Uterus (tissue), 4 donors: ENCODE results near the gene RTP5. TPM values are rescaled to one million over a fixed set of nuclear protein-coding genes. Genes with fewer than 3 reads are reported as not detected.
A peak's percentile ranks its signal among the peaks of the same experiment; 100 is the strongest.

ENCODE experiments used
- DNase-seq, 2 donors: peaks; one replicate each; pipeline ENCODE4 v3.0.0-alpha.2; 2019 to 2020
- H3K27ac ChIP-seq, 2 donors: fragments of 200-600 bp; sonication (generic); 1 replicate in 1 of 2; 2 replicates in 1 of 2; pipeline ENCODE4 v1.5.1; 2016 to 2018
- H3K27me3 ChIP-seq, 2 donors: fragments of 200-600 bp; sonication (generic); one replicate each; pipeline ENCODE4 v1.5.1; 2018 to 2019; ENCODE audit warnings: control low read depth in 1 of 2
- H3K36me3 ChIP-seq, 2 donors: fragments of 200-600 bp; sonication (generic); one replicate each; pipeline ENCODE4 v1.5.1; 2019; ENCODE audit warnings: control low read depth in 1 of 2
- H3K4me1 ChIP-seq, 2 donors: fragments of 200-600 bp; sonication (generic); one replicate each; pipeline ENCODE4 v1.5.1; 2018 to 2019; ENCODE audit warnings: control low read depth in 1 of 2
- H3K4me3 ChIP-seq, 2 donors: fragments of 200-600 bp; sonication (generic); 1 replicate in 1 of 2; 2 replicates in 1 of 2; pipeline ENCODE4 v1.5.1; 2018 to 2019; ENCODE audit warnings: mild to moderate bottlenecking in 1 of 2
- H3K9me3 ChIP-seq, 2 donors: fragments of 200-600 bp; sonication (generic); one replicate each; pipeline ENCODE4 v1.5.1; 2019; ENCODE audit warnings: control low read depth in 1 of 2
- CTCF ChIP-seq, 4 experiments: fragments of 200-600 bp in 2 of 4; fragments of 450-650 bp in 2 of 4; sonication (generic) in 2 of 4; IDR thresholded peaks; one replicate each; pipeline ENCODE4 v1.5.1; 2016 to 2019; ENCODE audit warnings: antibody characterized with exemption in 4 of 4, mild to moderate bottlenecking in 2 of 4, moderate library complexity in 1 of 4
- POLR2A ChIP-seq, 2 donors: fragments of 450-650 bp; IDR thresholded peaks; one replicate each; pipeline ENCODE4 v1.6.1; 2016; ENCODE audit warnings: antibody characterized with exemption in 2 of 2, mild to moderate bottlenecking in 1 of 2, moderate library complexity in 1 of 2
- intact Hi-C: fragments of 100-400 bp; cut with DNase I; formaldehyde crosslinking; loops from one replicate; pipeline ENCODE4 v1.15.1; 2023; ENCODE audit warnings: low total_unique reads
- total RNA-seq, 4 donors: library from RNA; depleted of rRNA in 3 of 4; stranded (reverse); fragments of >200 nt in 3 of 4; gene quantifications; one replicate each; pipeline versions ENCODE4 v1.1.0 to v1.2.4, GENCODE V29; 2014 to 2023
- donor health status: DM: yes; HTN: yes; CAD: no.

The RTP5 gene
- total RNA-seq, 4 donors from 2014 or later, result 0.15 TPM; not detected in 3

GRCh38 chr2:241895427-241895711, 25.8 kb downstream of the RTP5 start:
- H3K27ac ChIP-seq, result peak overlapping the region; percentile 82 to 85
- no peaks in the 10 kb centered on the region for H3K36me3 ChIP-seq
- H3K4me1 ChIP-seq, result peaks cover 11 to 23% of the 10 kb centered on the region in 2 donors
- H3K4me3 ChIP-seq, result no peak overlapping the region
- DNase-seq, result no peak
- intact Hi-C loops, result no loop called here
- TF ChIP-seq CTCF (IDR thresholded peaks at IDR 0.05), result no peak
- no peak for TF ChIP-seq POLR2A (IDR thresholded peaks at IDR 0.05)
- H3K9me3 ChIP-seq, result no peaks in the 10 kb centered on the region
- no peaks in the 10 kb centered on the region for H3K27me3 ChIP-seq

- peak in 1 of 2 donors; percentile 70 for DNase-seq
- H3K27me3 ChIP-seq, result no peaks in the 10 kb centered on the region
- intact Hi-C loops, result no loop called here
- TF ChIP-seq POLR2A (IDR thresholded peaks at IDR 0.05) (no peak), CTCF (IDR thresholded peaks at IDR 0.05) (no peak)
- H3K9me3 ChIP-seq, result no peaks in the 10 kb centered on the region
- H3K27ac ChIP-seq, result peak overlapping the region; percentile 82 to 85
- H3K36me3 ChIP-seq, result no peaks in the 10 kb centered on the region
- H3K4me3 ChIP-seq, result no peak overlapping the region
- H3K4me1 ChIP-seq, result peaks cover 11 to 25% of the 10 kb centered on the region in 2 donors
Observed at GRCh38 chr2:241895712-241896641, 26.4 kb downstream of the RTP5 start.

- Histone ChIP-seq H3K4me3 (no peak overlapping the region), H3K27me3 (no peaks in the 10 kb centered on the region), H3K9me3 (no peaks in the 10 kb centered on the region), H3K36me3 (no peaks in the 10 kb centered on the region), H3K27ac (peak overlapping the region in 1 of 2 donors; percentile 1), H3K4me1 (peaks cover 11 to 19% of the 10 kb centered on the region in 2 donors)
- TF ChIP-seq CTCF (IDR thresholded peaks at IDR 0.05), result no peak
- no peak for TF ChIP-seq POLR2A (IDR thresholded peaks at IDR 0.05)
- intact Hi-C loops, result no loop called here
- peak in 1 of 2 donors; percentile 19 for DNase-seq
Observed at GRCh38 chr2:241896746-241897201, 27.2 kb downstream of the RTP5 start.

DNA sequence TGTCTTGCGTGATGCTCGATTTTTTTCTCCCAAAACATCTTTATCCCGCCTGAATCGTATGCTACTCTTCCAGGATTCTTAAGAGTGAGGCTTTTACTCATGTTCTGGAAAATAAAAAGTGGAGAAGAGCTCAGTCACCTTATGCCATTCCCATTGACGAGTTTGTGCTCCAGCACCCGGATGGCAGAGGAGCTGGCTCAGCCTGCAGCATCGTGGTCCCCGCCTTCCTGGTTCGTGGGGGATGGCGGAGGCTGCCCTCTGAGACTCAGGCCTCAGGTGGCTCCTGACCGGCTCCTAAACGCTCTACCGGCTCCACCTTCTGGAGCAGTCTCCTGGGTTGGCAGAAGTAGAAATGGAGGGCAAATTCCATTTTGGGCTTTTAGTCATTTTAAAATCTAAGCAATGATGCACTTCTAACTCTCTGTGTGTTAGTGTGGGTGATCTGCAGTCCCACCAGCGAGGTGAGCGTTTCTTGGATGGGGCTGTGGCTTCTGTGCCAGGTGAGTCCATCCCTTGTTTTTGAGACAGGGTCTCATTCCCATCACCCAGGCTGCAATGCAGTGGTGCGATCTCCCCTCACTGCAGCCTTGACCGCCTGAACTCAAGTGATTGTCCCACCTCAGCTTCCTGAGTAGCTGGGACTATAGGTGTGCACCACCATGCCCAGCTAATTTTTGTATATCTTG, 27.8 kb downstream of the RTP5 start:
- intact Hi-C loops, result no loop called here
- no peaks in the 10 kb centered on the region for H3K36me3 ChIP-seq
- TF ChIP-seq CTCF (IDR thresholded peaks at IDR 0.05) (no peak), POLR2A (IDR thresholded peaks at IDR 0.05) (no peak)
- H3K27me3 ChIP-seq, result no peaks in the 10 kb centered on the region
- peaks cover 11 to 18% of the 10 kb centered on the region in 2 donors for H3K4me1 ChIP-seq
- H3K9me3 ChIP-seq, result no peaks in the 10 kb centered on the region
- DNase-seq, result peak in 1 of 2 donors; percentile 11
- no peak overlapping the region for H3K4me3 ChIP-seq
- H3K27ac ChIP-seq, result peak overlapping the region; percentile 1 to 32
